K562 (cell line): ENCODE measurements around the gene CCNC. TPM values are rescaled to one million over a fixed set of nuclear protein-coding genes. Genes with fewer than 3 reads are reported as not detected.

Experiments
- ATF7 ChIP-seq: fragments of 450-650 bp; IDR thresholded peaks from 2 replicates; pipeline ENCODE4 v1.7.1; 2014; ENCODE audit warnings: mild to moderate bottlenecking, moderate library complexity
- BHLHE40 ChIP-seq: IDR thresholded peaks from 2 replicates; pipeline ENCODE4 v1.6.1; 2011; ENCODE audit warnings: low read length, improper control_type of control experiment
- CTBP1 ChIP-seq: fragments of 450-650 bp; IDR thresholded peaks from 2 replicates; pipeline ENCODE4 v1.6.1; 2016; ENCODE audit warnings: borderline replicate concordance
- ETS2 ChIP-seq: IDR thresholded peaks from 2 replicates; pipeline ENCODE4 v1.6.1; 2016; ENCODE audit warnings: borderline replicate concordance, missing genetic modification characterization, mild to moderate bottlenecking, moderate library complexity, missing compliant biosample characterization; ENCODE audit not compliant: poor library complexity, severe bottlenecking
- HMBOX1 ChIP-seq: sonication (generic); IDR thresholded peaks from 2 replicates; pipeline ENCODE4 v1.6.1; 2016
- KDM2B ChIP-seq: fragments of 250-450 bp; sonication (Bioruptor Pico); IDR thresholded peaks from 2 replicates; pipeline ENCODE4 v1.8.0; 2021; ENCODE audit warnings: mild to moderate bottlenecking, moderate library complexity
- LARP7 ChIP-seq: fragments of 450-650 bp; IDR thresholded peaks from 2 replicates; pipeline ENCODE4 v1.6.1; 2016
- LCOR ChIP-seq: sonication (generic); formaldehyde crosslinking; IDR thresholded peaks from 2 replicates; pipeline ENCODE4 v1.8.0; 2022; ENCODE audit warnings: mild to moderate bottlenecking, missing genetic modification reagents
- PCBP2 ChIP-seq: fragments of 200-400 bp; formaldehyde crosslinking; IDR thresholded peaks from 2 replicates; pipeline ENCODE4 v1.6.1; 2018; ENCODE audit warnings: low read length, low read depth, mild to moderate bottlenecking, moderate library complexity; ENCODE audit not compliant: poor library complexity, severe bottlenecking
- POU5F1 ChIP-seq: fragments of 150-350 bp; IDR thresholded peaks from 2 replicates; pipeline ENCODE4 v1.6.1; 2014; ENCODE audit warnings: borderline replicate concordance, low read length, low read depth, mild to moderate bottlenecking; ENCODE audit not compliant: partially characterized antibody
- PURB ChIP-seq: sonication (generic); formaldehyde crosslinking; IDR thresholded peaks from 2 replicates; pipeline ENCODE4 v1.9.0; 2021; ENCODE audit warnings: low read depth, mild to moderate bottlenecking, missing genetic modification reagents
- SAP30 ChIP-seq: fragments of 200-600 bp; sonication (generic); IDR thresholded peaks from 2 replicates; pipeline ENCODE4 v1.6.1; 2012; ENCODE audit warnings: borderline replicate concordance, low read depth, mild to moderate bottlenecking, moderate library complexity, low read length, control low read depth, inconsistent platforms; ENCODE audit not compliant: insufficient read depth, poor library complexity, severe bottlenecking
- SETDB1 ChIP-seq: IDR thresholded peaks from one replicate; pipeline ENCODE4 v1.6.1; 2012; ENCODE audit warnings: low read length, control low read depth, inconsistent platforms
- SIN3B ChIP-seq: fragments of 450-650 bp; IDR thresholded peaks from 2 replicates; pipeline ENCODE4 v1.6.1; 2017; ENCODE audit warnings: low read depth, mild to moderate bottlenecking, moderate library complexity
- ZNF511 ChIP-seq: sonication (generic); formaldehyde crosslinking; IDR thresholded peaks from 2 replicates; pipeline ENCODE4 v1.8.0; 2022; ENCODE audit warnings: mild to moderate bottlenecking, missing genetic modification reagents
- ZNF589 ChIP-seq: fragments of 200-800 bp; sonication (Bioruptor generic); IDR thresholded peaks from 2 replicates; pipeline ENCODE4 v1.6.1; 2016; ENCODE audit warnings: low read depth, missing genetic modification characterization, missing compliant biosample characterization
- ZNF785 ChIP-seq: fragments of 250-450 bp; sonication (Bioruptor Pico); IDR thresholded peaks from 2 replicates; pipeline ENCODE4 v1.4.0; 2020; ENCODE audit warnings: mild to moderate bottlenecking
- polyA plus RNA-seq, 8 experiments: library from polyadenylated mRNA; depleted of rRNA in 4 of 8; stranded (reverse) in 5 of 8; unstranded in 3 of 8; fragments of >200 nt; fragmentation: Nextera tagmentation in 2 of 8; fragmentation: Illumina TruSeq in 1 of 8; extraction: Ambion mirVana in 2 of 8; extraction: Trizol in 1 of 8; gene quantifications; 2 replicates each; pipeline versions ENCODE4 v1.2.1 to v1.2.3, GENCODE V29; 2011 to 2014; ENCODE audit warnings: inconsistent platforms in 1 of 8, missing spikeins in 1 of 8
- total RNA-seq, 7 experiments: library from RNA; depleted of rRNA in 6 of 7; stranded (reverse); fragments of >200 nt in 6 of 7; fragmentation: Illumina TruSeq in 2 of 7; extraction: Trizol in 2 of 7; gene quantifications; 2 replicates each; pipeline versions ENCODE4 v1.2.1 to v1.2.3, GENCODE V29; 2011 to 2021; ENCODE audit warnings: low replicate concordance in 1 of 7
- TF ChIP-seq, protein P1 (sequence below): fragments of 450-650 bp; IDR thresholded peaks from 2 replicates; pipeline ENCODE4 v1.7.1; 2018; ENCODE audit warnings: mild to moderate bottlenecking, low read depth; ENCODE audit not compliant: partially characterized antibody
- TF ChIP-seq, protein P2 (sequence below): sonication (generic); formaldehyde crosslinking; IDR thresholded peaks from 2 replicates; pipeline ENCODE4 v1.4.0; 2020; ENCODE audit warnings: mild to moderate bottlenecking, missing genetic modification reagents

CCNC gene
- total and polyA plus RNA-seq, 9 of the 15 experiments (the other 6 are each of a cell fraction or from before 2014, with no cell fraction given): 68.7 to 177 (median 99.6) TPM

- TF ChIP-seq, protein P1, sequence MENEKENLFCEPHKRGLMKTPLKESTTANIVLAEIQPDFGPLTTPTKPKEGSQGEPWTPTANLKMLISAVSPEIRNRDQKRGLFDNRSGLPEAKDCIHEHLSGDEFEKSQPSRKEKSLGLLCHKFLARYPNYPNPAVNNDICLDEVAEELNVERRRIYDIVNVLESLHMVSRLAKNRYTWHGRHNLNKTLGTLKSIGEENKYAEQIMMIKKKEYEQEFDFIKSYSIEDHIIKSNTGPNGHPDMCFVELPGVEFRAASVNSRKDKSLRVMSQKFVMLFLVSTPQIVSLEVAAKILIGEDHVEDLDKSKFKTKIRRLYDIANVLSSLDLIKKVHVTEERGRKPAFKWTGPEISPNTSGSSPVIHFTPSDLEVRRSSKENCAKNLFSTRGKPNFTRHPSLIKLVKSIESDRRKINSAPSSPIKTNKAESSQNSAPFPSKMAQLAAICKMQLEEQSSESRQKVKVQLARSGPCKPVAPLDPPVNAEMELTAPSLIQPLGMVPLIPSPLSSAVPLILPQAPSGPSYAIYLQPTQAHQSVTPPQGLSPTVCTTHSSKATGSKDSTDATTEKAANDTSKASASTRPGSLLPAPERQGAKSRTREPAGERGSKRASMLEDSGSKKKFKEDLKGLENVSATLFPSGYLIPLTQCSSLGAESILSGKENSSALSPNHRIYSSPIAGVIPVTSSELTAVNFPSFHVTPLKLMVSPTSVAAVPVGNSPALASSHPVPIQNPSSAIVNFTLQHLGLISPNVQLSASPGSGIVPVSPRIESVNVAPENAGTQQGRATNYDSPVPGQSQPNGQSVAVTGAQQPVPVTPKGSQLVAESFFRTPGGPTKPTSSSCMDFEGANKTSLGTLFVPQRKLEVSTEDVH: no peak
- TF ChIP-seq ETS2 (tag): no peak
- TF ChIP-seq PCBP2: no peak
- no peak for TF ChIP-seq LARP7
- no peak for TF ChIP-seq SIN3B
- TF ChIP-seq LCOR (CRISPR knock-in tag): no peak
- peak; percentile 6; the same call in 1 of the 2 replicates for TF ChIP-seq KDM2B (CRISPR knock-in tag)
- no peak for TF ChIP-seq ZNF589
- no peak for TF ChIP-seq PURB
- no peak for TF ChIP-seq ZNF785 (CRISPR knock-in tag)
- peak; percentile 18 for TF ChIP-seq SAP30
- TF ChIP-seq HMBOX1: 0 out of 2 replicates have a peak, but pooled peaks have one; percentile 8
- peak; percentile 80 for TF ChIP-seq ZNF511 (CRISPR knock-in tag)
- TF ChIP-seq, protein P2, sequence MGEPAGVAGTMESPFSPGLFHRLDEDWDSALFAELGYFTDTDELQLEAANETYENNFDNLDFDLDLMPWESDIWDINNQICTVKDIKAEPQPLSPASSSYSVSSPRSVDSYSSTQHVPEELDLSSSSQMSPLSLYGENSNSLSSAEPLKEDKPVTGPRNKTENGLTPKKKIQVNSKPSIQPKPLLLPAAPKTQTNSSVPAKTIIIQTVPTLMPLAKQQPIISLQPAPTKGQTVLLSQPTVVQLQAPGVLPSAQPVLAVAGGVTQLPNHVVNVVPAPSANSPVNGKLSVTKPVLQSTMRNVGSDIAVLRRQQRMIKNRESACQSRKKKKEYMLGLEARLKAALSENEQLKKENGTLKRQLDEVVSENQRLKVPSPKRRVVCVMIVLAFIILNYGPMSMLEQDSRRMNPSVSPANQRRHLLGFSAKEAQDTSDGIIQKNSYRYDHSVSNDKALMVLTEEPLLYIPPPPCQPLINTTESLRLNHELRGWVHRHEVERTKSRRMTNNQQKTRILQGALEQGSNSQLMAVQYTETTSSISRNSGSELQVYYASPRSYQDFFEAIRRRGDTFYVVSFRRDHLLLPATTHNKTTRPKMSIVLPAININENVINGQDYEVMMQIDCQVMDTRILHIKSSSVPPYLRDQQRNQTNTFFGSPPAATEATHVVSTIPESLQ: no peak
- TF ChIP-seq POU5F1: no peak
- no peak for TF ChIP-seq SETDB1
- TF ChIP-seq CTBP1: peak; percentile 57; the same call in 1 of the 2 replicates
- TF ChIP-seq BHLHE40: no peak
- TF ChIP-seq ATF7: peak; percentile 51
Measured at GRCh38 chr6:99520855-99521632, 47.4 kb downstream of the CCNC start (continued).
